ENCODE results near the gene EEF2K. TPM values are rescaled to one million over a fixed set of nuclear protein-coding genes. Genes with fewer than 3 reads are reported as not detected.

EEF2K gene
- total and polyA plus RNA-seq, 2 of the 13 experiments (the other 11 are each of a cell fraction or from before 2014, with no cell fraction given) = 22.0 to 23.8 TPM

DNA sequence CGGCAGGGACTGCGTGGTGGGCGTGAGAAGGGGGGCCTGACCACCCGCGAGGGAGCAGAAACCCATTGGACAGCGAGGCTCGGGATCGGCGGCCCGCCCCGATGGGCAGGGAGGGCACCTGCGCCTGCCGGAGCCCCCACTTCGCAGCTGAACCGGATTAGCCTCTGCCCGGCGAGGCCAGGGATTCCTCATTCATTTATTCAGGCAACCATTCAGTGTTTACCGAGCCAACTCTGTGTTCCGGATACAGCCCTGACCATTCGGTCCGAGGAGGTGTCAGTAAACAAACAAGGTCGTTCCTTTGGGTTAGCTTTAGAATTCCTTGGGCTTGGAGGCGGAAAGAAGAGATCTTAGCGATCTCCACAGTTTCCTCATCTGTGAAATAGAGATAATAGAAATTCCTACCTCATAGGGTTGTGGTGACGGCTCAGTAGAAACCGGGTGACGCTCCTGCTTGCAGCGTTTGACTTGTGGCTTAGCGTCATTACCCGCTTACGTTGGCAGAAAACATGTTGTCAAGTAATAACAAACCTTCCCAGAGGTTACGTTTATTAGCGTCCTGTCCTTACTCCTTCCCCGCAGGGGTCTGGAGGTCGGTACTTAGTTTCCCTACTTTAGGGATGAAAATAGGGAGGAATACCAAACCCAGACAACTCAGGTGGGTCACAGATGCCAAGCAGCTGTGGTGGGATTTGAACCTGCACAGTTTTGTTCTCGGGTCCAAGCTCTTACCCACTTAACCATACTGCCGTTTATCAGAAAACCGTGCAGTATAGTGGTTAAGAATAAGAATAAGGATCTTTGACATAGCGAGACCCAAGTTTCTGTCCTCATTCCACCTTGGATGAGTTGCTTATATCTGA, 92.0 kb downstream of the EEF2K start (continued):
- TF ChIP-seq, protein P1, sequence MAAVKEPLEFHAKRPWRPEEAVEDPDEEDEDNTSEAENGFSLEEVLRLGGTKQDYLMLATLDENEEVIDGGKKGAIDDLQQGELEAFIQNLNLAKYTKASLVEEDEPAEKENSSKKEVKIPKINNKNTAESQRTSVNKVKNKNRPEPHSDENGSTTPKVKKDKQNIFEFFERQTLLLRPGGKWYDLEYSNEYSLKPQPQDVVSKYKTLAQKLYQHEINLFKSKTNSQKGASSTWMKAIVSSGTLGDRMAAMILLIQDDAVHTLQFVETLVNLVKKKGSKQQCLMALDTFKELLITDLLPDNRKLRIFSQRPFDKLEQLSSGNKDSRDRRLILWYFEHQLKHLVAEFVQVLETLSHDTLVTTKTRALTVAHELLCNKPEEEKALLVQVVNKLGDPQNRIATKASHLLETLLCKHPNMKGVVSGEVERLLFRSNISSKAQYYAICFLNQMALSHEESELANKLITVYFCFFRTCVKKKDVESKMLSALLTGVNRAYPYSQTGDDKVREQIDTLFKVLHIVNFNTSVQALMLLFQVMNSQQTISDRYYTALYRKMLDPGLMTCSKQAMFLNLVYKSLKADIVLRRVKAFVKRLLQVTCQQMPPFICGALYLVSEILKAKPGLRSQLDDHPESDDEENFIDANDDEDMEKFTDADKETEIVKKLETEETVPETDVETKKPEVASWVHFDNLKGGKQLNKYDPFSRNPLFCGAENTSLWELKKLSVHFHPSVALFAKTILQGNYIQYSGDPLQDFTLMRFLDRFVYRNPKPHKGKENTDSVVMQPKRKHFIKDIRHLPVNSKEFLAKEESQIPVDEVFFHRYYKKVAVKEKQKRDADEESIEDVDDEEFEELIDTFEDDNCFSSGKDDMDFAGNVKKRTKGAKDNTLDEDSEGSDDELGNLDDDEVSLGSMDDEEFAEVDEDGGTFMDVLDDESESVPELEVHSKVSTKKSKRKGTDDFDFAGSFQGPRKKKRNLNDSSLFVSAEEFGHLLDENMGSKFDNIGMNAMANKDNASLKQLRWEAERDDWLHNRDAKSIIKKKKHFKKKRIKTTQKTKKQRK (IDR thresholded peaks at IDR 0.05; ENCODE audit: low read length) = no peak
- TF ChIP-seq, protein P2, sequence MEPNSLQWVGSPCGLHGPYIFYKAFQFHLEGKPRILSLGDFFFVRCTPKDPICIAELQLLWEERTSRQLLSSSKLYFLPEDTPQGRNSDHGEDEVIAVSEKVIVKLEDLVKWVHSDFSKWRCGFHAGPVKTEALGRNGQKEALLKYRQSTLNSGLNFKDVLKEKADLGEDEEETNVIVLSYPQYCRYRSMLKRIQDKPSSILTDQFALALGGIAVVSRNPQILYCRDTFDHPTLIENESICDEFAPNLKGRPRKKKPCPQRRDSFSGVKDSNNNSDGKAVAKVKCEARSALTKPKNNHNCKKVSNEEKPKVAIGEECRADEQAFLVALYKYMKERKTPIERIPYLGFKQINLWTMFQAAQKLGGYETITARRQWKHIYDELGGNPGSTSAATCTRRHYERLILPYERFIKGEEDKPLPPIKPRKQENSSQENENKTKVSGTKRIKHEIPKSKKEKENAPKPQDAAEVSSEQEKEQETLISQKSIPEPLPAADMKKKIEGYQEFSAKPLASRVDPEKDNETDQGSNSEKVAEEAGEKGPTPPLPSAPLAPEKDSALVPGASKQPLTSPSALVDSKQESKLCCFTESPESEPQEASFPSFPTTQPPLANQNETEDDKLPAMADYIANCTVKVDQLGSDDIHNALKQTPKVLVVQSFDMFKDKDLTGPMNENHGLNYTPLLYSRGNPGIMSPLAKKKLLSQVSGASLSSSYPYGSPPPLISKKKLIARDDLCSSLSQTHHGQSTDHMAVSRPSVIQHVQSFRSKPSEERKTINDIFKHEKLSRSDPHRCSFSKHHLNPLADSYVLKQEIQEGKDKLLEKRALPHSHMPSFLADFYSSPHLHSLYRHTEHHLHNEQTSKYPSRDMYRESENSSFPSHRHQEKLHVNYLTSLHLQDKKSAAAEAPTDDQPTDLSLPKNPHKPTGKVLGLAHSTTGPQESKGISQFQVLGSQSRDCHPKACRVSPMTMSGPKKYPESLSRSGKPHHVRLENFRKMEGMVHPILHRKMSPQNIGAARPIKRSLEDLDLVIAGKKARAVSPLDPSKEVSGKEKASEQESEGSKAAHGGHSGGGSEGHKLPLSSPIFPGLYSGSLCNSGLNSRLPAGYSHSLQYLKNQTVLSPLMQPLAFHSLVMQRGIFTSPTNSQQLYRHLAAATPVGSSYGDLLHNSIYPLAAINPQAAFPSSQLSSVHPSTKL (CRISPR knock-in tag; IDR thresholded peaks at IDR 0.05) = peak; percentile 51; the same call in 1 of the 2 replicates
- TF ChIP-seq, protein P3, sequence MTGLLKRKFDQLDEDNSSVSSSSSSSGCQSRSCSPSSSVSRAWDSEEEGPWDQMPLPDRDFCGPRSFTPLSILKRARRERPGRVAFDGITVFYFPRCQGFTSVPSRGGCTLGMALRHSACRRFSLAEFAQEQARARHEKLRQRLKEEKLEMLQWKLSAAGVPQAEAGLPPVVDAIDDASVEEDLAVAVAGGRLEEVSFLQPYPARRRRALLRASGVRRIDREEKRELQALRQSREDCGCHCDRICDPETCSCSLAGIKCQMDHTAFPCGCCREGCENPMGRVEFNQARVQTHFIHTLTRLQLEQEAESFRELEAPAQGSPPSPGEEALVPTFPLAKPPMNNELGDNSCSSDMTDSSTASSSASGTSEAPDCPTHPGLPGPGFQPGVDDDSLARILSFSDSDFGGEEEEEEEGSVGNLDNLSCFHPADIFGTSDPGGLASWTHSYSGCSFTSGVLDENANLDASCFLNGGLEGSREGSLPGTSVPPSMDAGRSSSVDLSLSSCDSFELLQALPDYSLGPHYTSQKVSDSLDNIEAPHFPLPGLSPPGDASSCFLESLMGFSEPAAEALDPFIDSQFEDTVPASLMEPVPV (CRISPR knock-in tag; IDR thresholded peaks at IDR 0.05) = no peak
- TF ChIP-seq HNRNPLL (IDR thresholded peaks at IDR 0.05; ENCODE audit: low read depth, low read length, poor library complexity, severe bottlenecking) = no peak
- 0 out of 2 replicates have a peak, but pooled peaks have one; percentile 42 for TF ChIP-seq NFIB (CRISPR knock-in tag; IDR thresholded peaks at IDR 0.05; ENCODE audit: borderline replicate concordance)
- TF ChIP-seq, protein P4, sequence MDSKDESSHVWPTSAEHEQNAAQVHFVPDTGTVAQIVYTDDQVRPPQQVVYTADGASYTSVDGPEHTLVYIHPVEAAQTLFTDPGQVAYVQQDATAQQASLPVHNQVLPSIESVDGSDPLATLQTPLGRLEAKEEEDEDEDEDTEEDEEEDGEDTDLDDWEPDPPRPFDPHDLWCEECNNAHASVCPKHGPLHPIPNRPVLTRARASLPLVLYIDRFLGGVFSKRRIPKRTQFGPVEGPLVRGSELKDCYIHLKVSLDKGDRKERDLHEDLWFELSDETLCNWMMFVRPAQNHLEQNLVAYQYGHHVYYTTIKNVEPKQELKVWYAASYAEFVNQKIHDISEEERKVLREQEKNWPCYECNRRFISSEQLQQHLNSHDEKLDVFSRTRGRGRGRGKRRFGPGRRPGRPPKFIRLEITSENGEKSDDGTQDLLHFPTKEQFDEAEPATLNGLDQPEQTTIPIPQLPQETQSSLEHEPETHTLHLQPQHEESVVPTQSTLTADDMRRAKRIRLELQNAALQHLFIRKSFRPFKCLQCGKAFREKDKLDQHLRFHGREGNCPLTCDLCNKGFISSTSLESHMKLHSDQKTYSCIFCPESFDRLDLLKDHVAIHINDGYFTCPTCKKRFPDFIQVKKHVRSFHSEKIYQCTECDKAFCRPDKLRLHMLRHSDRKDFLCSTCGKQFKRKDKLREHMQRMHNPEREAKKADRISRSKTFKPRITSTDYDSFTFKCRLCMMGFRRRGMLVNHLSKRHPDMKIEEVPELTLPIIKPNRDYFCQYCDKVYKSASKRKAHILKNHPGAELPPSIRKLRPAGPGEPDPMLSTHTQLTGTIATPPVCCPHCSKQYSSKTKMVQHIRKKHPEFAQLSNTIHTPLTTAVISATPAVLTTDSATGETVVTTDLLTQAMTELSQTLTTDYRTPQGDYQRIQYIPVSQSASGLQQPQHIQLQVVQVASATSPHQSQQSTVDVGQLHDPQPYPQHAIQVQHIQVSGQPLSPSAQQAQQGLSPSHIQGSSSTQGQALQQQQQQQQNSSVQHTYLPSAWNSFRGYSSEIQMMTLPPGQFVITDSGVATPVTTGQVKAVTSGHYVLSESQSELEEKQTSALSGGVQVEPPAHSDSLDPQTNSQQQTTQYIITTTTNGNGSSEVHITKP (CRISPR knock-in tag; IDR thresholded peaks at IDR 0.05; ENCODE audit: low read depth) = peak; percentile 72
- TF ChIP-seq MED1 (CRISPR knock-in tag; IDR thresholded peaks at IDR 0.05) = peak; percentile 48
- TF ChIP-seq PCBP2 (optimal IDR thresholded peaks at IDR 0.05; ENCODE audit: low read depth, low read length, poor library complexity, severe bottlenecking) = no peak

All from HepG2 (cell line).